Measurements from ENCODE around the gene GALNT3. TPM values are rescaled to one million over a fixed set of nuclear protein-coding genes. Genes with fewer than 3 reads are reported as not detected.

The GALNT3 gene
- total RNA-seq, 1 experiment from 2014 or later: 9.8 TPM

DNA sequence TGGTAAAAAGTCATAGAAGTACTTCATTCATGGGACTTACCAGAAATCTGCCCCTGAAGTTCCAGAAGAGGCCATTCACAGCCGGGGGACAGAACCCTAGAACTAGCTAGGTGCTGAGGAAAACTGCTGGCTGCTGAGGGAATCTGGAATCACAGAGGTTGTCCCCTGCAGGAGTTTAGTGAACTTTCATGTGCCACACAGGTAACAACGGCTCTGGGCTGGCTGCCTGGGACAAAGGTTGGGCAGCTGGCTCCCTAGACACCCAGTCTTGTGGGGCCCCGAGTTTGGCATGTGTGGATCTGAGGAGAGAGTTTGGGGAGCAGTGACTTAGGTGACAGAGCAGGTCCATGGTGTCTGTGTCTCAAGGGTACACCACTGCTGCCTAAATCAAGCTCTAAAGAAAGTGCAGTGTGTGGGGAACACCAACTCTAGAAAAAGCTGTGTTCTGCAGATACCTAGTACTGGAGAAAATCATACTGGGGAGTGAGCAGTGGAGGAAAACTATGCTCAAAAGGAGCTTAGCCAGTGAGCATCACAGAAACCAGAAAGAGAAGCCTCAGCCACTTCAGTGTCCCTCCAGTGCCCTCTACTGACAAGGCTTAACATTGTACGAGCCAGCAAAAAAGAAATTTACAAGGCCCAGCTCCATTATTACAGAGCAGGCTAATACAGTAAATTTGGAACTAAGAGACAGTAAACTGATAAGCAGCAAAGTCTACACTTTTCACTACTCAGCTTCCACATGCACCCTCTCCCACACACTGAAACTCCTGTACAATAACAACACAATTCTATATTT is 15.2 kb downstream of the GALNT3 start:
- no peaks in the 10 kb centered on the region for H3K9me2 ChIP-seq (ENCODE audit: insufficient read depth)
- intact Hi-C loops (cut with micrococcal nuclease): no loop called here
- H4K20me1 ChIP-seq (ENCODE audit: insufficient read depth): no peaks in the 10 kb centered on the region
- ATAC-seq (peak; percentile 46; the same call in 1 of the 2 replicates), DNase-seq (ENCODE audit: low read depth, low spot score) (no peak)
- H3K9ac ChIP-seq (ENCODE audit: low read length): no peak overlapping the region
- TF ChIP-seq, protein P1, sequence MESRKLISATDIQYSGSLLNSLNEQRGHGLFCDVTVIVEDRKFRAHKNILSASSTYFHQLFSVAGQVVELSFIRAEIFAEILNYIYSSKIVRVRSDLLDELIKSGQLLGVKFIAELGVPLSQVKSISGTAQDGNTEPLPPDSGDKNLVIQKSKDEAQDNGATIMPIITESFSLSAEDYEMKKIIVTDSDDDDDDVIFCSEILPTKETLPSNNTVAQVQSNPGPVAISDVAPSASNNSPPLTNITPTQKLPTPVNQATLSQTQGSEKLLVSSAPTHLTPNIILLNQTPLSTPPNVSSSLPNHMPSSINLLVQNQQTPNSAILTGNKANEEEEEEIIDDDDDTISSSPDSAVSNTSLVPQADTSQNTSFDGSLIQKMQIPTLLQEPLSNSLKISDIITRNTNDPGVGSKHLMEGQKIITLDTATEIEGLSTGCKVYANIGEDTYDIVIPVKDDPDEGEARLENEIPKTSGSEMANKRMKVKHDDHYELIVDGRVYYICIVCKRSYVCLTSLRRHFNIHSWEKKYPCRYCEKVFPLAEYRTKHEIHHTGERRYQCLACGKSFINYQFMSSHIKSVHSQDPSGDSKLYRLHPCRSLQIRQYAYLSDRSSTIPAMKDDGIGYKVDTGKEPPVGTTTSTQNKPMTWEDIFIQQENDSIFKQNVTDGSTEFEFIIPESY (IDR thresholded peaks at IDR 0.05; ENCODE audit: extremely low read depth, insufficient replicate concordance, low read length): no peak
- TF ChIP-seq EZH2phosphoT487 (IDR thresholded peaks at IDR 0.05; ENCODE audit: borderline replicate concordance): no peak
- TF ChIP-seq, protein P2, sequence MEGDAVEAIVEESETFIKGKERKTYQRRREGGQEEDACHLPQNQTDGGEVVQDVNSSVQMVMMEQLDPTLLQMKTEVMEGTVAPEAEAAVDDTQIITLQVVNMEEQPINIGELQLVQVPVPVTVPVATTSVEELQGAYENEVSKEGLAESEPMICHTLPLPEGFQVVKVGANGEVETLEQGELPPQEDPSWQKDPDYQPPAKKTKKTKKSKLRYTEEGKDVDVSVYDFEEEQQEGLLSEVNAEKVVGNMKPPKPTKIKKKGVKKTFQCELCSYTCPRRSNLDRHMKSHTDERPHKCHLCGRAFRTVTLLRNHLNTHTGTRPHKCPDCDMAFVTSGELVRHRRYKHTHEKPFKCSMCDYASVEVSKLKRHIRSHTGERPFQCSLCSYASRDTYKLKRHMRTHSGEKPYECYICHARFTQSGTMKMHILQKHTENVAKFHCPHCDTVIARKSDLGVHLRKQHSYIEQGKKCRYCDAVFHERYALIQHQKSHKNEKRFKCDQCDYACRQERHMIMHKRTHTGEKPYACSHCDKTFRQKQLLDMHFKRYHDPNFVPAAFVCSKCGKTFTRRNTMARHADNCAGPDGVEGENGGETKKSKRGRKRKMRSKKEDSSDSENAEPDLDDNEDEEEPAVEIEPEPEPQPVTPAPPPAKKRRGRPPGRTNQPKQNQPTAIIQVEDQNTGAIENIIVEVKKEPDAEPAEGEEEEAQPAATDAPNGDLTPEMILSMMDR (IDR thresholded peaks at IDR 0.05 in 2 of 3, conservative IDR thresholded peaks at IDR 0.05 in 1 of 3; ENCODE audit: borderline replicate concordance in 1 of 3, insufficient read depth in 1 of 3, low read depth in 2 of 3, low read length in 2 of 3): peak in 2 of 3 experiments; percentile 17 to 24; a peak in 2 of 6 replicates
- peak; percentile 29; the same call in 1 of the 2 replicates for TF ChIP-seq RAD21 (IDR thresholded peaks at IDR 0.05; ENCODE audit: low read depth)
- TF ChIP-seq CBX3 (IDR thresholded peaks at IDR 0.05; ENCODE audit: low read depth): peak; percentile 69; the same call in 1 of the 2 replicates
- H3K36me3 ChIP-seq (ENCODE audit: control insufficient read depth in 1 of 2, insufficient read depth in 2 of 2, low read length in 2 of 2): no peaks in the 10 kb centered on the region
- no peak overlapping the region for H3K4me3 ChIP-seq (replicated peaks in 1 of 2; ENCODE audit: low read depth in 1 of 2, low read length in 2 of 2)
- no peaks in the 10 kb centered on the region; the same call in 1 of the 2 replicates for H3K79me2 ChIP-seq (ENCODE audit: insufficient read depth, low read length)
- no peaks in the 10 kb centered on the region for H3K4me1 ChIP-seq (ENCODE audit: control insufficient read depth in 1 of 2, insufficient read depth in 2 of 2, low read length in 2 of 2)
- ChIA-PET RAD21 (ENCODE audit: low non-redundant PET in 1 of 2, low total read pairs in 2 of 2, uncharacterized antibody in 2 of 2, unreplicated experiment in 2 of 2) (no interaction called here), CTCF (no interaction called here), POLR2A (no interaction called here)
- no peaks in the 10 kb centered on the region for H3K27me3 ChIP-seq (ENCODE audit: insufficient read depth, low read length)
- no peaks in the 10 kb centered on the region; a peak in 1 of 4 replicates for H3K9me3 ChIP-seq (ENCODE audit: control insufficient read depth in 1 of 2, insufficient read depth in 1 of 2, low read depth in 1 of 2, low read length in 2 of 2)
- no peak overlapping the region for H3K27ac ChIP-seq (ENCODE audit: low read depth, low read length)
- BruUV-seq (replicated peaks): no TSS peak
- H2AFZ ChIP-seq (ENCODE audit: low read depth, low read length, poor library complexity, severe bottlenecking): no peak overlapping the region
- no peak overlapping the region for H3K4me2 ChIP-seq (ENCODE audit: low read length)
